VCaP (cell line): ENCODE results near the gene DENND2D.

Source experiments
- H3K27ac ChIP-seq: fragments of 450-650 bp; 2 replicates; pipeline ENCODE4 v1.5.1; 2017
- TF ChIP-seq, protein P1 (sequence below): fragments of 450-650 bp; conservative IDR thresholded peaks from 2 replicates; pipeline ENCODE4 v1.5.1; 2017; ENCODE audit warnings: mild to moderate bottlenecking, moderate library complexity

Gene DENND2D

GRCh38 chr1:111179968-111180533, 20.4 kb downstream of the DENND2D start:
- H3K27ac ChIP-seq, result no peak overlapping the region
- TF ChIP-seq, protein P1, sequence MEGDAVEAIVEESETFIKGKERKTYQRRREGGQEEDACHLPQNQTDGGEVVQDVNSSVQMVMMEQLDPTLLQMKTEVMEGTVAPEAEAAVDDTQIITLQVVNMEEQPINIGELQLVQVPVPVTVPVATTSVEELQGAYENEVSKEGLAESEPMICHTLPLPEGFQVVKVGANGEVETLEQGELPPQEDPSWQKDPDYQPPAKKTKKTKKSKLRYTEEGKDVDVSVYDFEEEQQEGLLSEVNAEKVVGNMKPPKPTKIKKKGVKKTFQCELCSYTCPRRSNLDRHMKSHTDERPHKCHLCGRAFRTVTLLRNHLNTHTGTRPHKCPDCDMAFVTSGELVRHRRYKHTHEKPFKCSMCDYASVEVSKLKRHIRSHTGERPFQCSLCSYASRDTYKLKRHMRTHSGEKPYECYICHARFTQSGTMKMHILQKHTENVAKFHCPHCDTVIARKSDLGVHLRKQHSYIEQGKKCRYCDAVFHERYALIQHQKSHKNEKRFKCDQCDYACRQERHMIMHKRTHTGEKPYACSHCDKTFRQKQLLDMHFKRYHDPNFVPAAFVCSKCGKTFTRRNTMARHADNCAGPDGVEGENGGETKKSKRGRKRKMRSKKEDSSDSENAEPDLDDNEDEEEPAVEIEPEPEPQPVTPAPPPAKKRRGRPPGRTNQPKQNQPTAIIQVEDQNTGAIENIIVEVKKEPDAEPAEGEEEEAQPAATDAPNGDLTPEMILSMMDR, result no peak

GRCh38 chr1:111176678-111177077, 23.8 kb downstream of the DENND2D start:
- no peak overlapping the region for H3K27ac ChIP-seq
- TF ChIP-seq, protein P1, result no peak

DNA sequence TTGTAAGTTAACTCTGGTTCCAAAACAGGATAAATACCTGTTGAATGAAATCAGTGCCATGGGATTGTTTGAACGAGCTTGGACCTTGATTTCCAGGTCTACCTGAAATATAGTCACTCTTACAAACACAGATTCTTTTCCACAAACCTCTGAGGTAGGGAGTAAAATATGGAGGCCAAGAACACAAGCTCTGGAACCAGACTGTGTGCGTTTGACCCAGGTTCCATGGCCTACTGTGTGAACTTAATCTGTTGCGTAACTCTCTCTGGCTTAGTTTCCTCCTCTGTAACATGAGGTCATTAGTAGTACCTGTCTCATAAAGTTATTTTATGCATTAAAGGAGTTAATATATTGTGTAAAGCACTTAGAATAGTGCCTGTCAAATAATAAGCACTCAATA, 25.1 kb downstream of the DENND2D start:
- TF ChIP-seq, protein P1, result no peak
- no peak overlapping the region for H3K27ac ChIP-seq

GRCh38 chr1:111174070-111174469, 26.4 kb downstream of the DENND2D start:
- H3K27ac ChIP-seq, result no peak overlapping the region
- TF ChIP-seq, protein P1, result no peak

DNA sequence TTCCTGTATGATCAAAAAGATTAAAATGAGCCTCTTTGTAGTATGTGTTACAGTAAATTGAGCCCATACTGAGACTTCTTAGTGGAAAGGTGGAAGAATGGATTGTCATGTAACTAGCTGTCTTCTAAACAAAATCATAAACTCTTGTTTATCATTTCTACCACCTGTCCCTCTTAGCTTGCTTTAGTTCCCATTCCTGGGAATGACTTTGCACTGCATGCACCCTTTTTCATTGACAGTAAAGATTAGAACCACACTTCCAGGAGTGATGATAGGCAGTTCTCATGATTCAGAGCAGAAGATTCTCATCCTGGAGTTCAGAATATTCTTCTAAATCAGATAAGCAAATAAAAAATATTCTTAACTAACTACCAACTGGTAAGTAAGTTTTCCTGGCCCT, 28.0 kb downstream of the DENND2D start:
- TF ChIP-seq, protein P1, result no peak
- no peak overlapping the region for H3K27ac ChIP-seq

DNA sequence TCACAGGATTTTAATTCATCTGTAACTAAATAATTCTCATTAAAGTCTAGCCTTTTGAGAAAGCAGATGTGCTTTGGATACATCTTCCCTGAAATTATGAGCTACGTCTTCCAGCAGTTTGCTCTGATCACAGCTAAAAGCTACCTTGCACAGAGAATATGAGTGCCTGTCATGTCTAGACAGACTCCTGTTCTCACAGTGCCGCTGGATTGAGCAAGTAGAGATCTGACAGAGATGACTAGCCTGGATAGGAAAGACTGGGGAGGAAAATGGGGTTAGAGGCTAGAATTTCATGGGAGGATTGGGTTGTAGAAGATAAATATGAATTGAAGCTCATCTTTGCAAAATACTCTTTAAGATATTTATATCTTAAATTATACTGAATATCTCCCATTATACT, 36.3 kb downstream of the DENND2D start:
- no peak overlapping the region for H3K27ac ChIP-seq
- TF ChIP-seq, protein P1, result no peak

DNA sequence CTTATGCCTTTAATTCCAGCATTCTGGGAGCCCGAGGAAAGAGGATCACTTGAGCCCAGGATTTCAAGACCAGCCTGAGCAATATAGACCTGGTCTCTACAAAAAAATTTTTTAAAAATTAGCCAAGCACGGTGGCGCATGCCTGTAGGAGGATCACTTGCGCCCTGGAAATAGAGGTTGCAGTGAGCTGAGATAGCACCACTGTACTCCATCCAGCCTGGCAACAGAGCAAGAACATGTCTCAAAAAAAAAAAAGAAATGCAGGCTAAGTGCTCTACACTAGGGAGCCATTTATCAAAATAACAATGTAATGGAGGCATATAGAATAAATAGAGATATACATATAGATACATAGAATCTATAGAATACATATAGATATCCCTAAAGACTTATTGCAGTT, 37.1 kb downstream of the DENND2D start:
- TF ChIP-seq, protein P1, result no peak
- H3K27ac ChIP-seq, result no peak overlapping the region
